Thyroid gland (tissue), 4 donors: ENCODE data around the gene SLC5A1.

Experiments used
- CTCF ChIP-seq, 6 experiments: fragments of 200-600 bp in 3 of 6; fragments of 450-650 bp in 3 of 6; sonication (generic) in 3 of 6; IDR thresholded peaks; one replicate each; pipeline ENCODE4 v1.5.1; 2016 to 2019; ENCODE audit warnings: antibody characterized with exemption in 6 of 6, mild to moderate bottlenecking in 2 of 6, inconsistent platforms in 1 of 6, moderate library complexity in 1 of 6
- POLR2A ChIP-seq, 2 donors: fragments of 450-650 bp; IDR thresholded peaks; one replicate each; pipeline ENCODE4 v1.6.1; 2017; ENCODE audit warnings: antibody characterized with exemption in 2 of 2, mild to moderate bottlenecking in 2 of 2, moderate library complexity in 1 of 2

GRCh38 chr22:32030518-32031247, 12.4 kb upstream of the SLC5A1 start:
- TF ChIP-seq CTCF (IDR thresholded peaks at IDR 0.05) (no peak), POLR2A (IDR thresholded peaks at IDR 0.05) (no peak)
